CD14-positive monocyte (primary cell): ENCODE data around the gene GPC6. TPM values are rescaled to one million over a fixed set of nuclear protein-coding genes. Genes with fewer than 3 reads are reported as not detected.

ENCODE experiments used
- DNase-seq, 3 donors: peaks; one replicate each; pipeline ENCODE4 v3.0.0-alpha.2; 2011 to 2022
- H2AFZ ChIP-seq: 2 replicates; pipeline ENCODE4 v1.6.0; 2012; ENCODE audit warnings: mild to moderate bottlenecking, low read depth, low read length, inconsistent platforms; ENCODE audit not compliant: insufficient read depth, poor library complexity, severe bottlenecking
- H3K27ac ChIP-seq, 2 donors: 1 replicate in 1 of 2; 2 replicates in 1 of 2; pipeline ENCODE4 v1.5.1; 2012 to 2013; ENCODE audit warnings: low read length in 2 of 2, control low read depth in 1 of 2, inconsistent platforms in 1 of 2, low read depth in 1 of 2, mild to moderate bottlenecking in 1 of 2
- H3K27me3 ChIP-seq, 2 donors: one replicate each; pipeline versions ENCODE4 v1.6.0 to v1.6.1; 2011 to 2013; ENCODE audit warnings: low read length in 2 of 2; ENCODE audit not compliant: control insufficient read depth in 2 of 2, insufficient read depth in 2 of 2
- H3K36me3 ChIP-seq, 2 donors: replicated peaks in 1 of 2; 1 replicate in 1 of 2; 2 replicates in 1 of 2; pipeline versions ENCODE4 v1.5.1 to v1.6.1; 2012 to 2013; ENCODE audit warnings: low read length in 2 of 2, control low read depth in 1 of 2, inconsistent platforms in 1 of 2, mild to moderate bottlenecking in 1 of 2; ENCODE audit not compliant: insufficient read depth in 2 of 2, control insufficient read depth in 1 of 2
- H3K4me1 ChIP-seq, 2 donors: 1 replicate in 1 of 2; 2 replicates in 1 of 2; pipeline versions ENCODE4 v1.5.1 to v1.6.1; 2012 to 2013; ENCODE audit warnings: low read length in 2 of 2, control low read depth in 1 of 2, inconsistent platforms in 1 of 2, mild to moderate bottlenecking in 1 of 2, moderate library complexity in 1 of 2; ENCODE audit not compliant: insufficient read depth in 2 of 2, control insufficient read depth in 1 of 2
- H3K4me2 ChIP-seq: replicated peaks from 2 replicates; pipeline ENCODE3; 2012; ENCODE audit warnings: low read length, moderate library complexity, mild to moderate bottlenecking; ENCODE audit not compliant: poor library complexity, severe bottlenecking; ENCODE audit errors: extremely low read depth
- H3K4me3 ChIP-seq, 3 experiments: fragments of 200-600 bp in 1 of 3; sonication (generic) in 1 of 3; replicated peaks in 1 of 3; 1 replicate in 2 of 3; 2 replicates in 1 of 3; pipeline ENCODE4 v1.5.1; 2011 to 2013; ENCODE audit warnings: low read length in 3 of 3, mild to moderate bottlenecking in 3 of 3, control low read depth in 2 of 3, low read depth in 2 of 3, inconsistent platforms in 1 of 3, moderate library complexity in 1 of 3
- H3K79me2 ChIP-seq: 2 replicates; pipeline ENCODE4 v1.6.0; 2012; ENCODE audit warnings: mild to moderate bottlenecking, control low read depth, inconsistent platforms, low read length, moderate library complexity; ENCODE audit not compliant: insufficient read depth
- H3K9ac ChIP-seq: 2 replicates; pipeline ENCODE4 v1.6.0; 2017; ENCODE audit warnings: low read length, mild to moderate bottlenecking; ENCODE audit not compliant: insufficient read depth, poor library complexity, severe bottlenecking
- H3K9me3 ChIP-seq, 2 donors: replicated peaks in 1 of 2; 1 replicate in 1 of 2; 2 replicates in 1 of 2; pipeline versions ENCODE4 v1.5.1 to v1.6.1; 2012 to 2013; ENCODE audit warnings: low read length in 2 of 2, control low read depth in 1 of 2; ENCODE audit not compliant: control insufficient read depth in 1 of 2, insufficient read depth in 1 of 2
- H4K20me1 ChIP-seq: 2 replicates; pipeline ENCODE4 v1.6.0; 2012; ENCODE audit warnings: mild to moderate bottlenecking, low read length, control low read depth, moderate library complexity; ENCODE audit not compliant: insufficient read depth
- H3K27ac Mint-ChIP-seq, 7 donors: one replicate each; pipeline ENCODE4 v1.8.0; 2020; ENCODE audit warnings: mild to moderate bottlenecking in 7 of 7, mixed read lengths in 7 of 7, moderate library complexity in 6 of 7, inconsistent platforms in 2 of 7
- H3K27me3 Mint-ChIP-seq, 3 donors: one replicate each; pipeline ENCODE4 v1.8.0; 2021 to 2022; ENCODE audit warnings: low read depth in 3 of 3, mild to moderate bottlenecking in 3 of 3, mixed read lengths in 3 of 3, moderate library complexity in 3 of 3, inconsistent platforms in 1 of 3
- H3K36me3 Mint-ChIP-seq, 2 donors: one replicate each; pipeline ENCODE4 v1.8.0; 2020; ENCODE audit warnings: mixed read lengths in 2 of 2, inconsistent platforms in 1 of 2, mild to moderate bottlenecking in 1 of 2
- H3K4me1 Mint-ChIP-seq: one replicate; pipeline ENCODE4 v1.8.0; 2020; ENCODE audit warnings: mild to moderate bottlenecking, mixed read lengths
- H3K4me3 Mint-ChIP-seq, 2 donors: one replicate each; pipeline ENCODE4 v1.8.0; 2020; ENCODE audit warnings: mild to moderate bottlenecking in 2 of 2, mixed read lengths in 2 of 2, moderate library complexity in 1 of 2
- H3K9me3 Mint-ChIP-seq, 7 donors: one replicate each; pipeline ENCODE4 v1.8.0; 2020 to 2022; ENCODE audit warnings: mixed read lengths in 7 of 7, mild to moderate bottlenecking in 6 of 7, moderate library complexity in 6 of 7, inconsistent platforms in 2 of 7
- CTCF ChIP-seq: fragments of 200-600 bp; IDR thresholded peaks from one replicate; pipeline ENCODE4 v1.8.0; 2022; ENCODE audit warnings: antibody characterized with exemption, mild to moderate bottlenecking
- WGBS: methylation state at CpG from one replicate; pipeline ENCODE4 v1.1.5; 2013; ENCODE audit warnings: missing lambda C conversion rate; ENCODE audit not compliant: insufficient coverage; 5-methylcytosine and 5-hydroxymethylcytosine counted together
- intact Hi-C, 2 donors: fragments of 100-400 bp; cut with micrococcal nuclease; formaldehyde crosslinking; loops; one replicate each; pipeline versions ENCODE4 v1.15.0 to v1.15.1; 2023
- polyA plus RNA-seq, 3 donors: library from polyadenylated mRNA; depleted of rRNA in 1 of 3; unstranded in 2 of 3; stranded (reverse) in 1 of 3; fragments of 300-500 nt in 2 of 3; fragments of >200 nt in 1 of 3; fragmentation: Illumina TruSeq in 2 of 3; gene quantifications; 1 replicate in 2 of 3; 2 replicates in 1 of 3; pipeline ENCODE4 v1.2.3, GENCODE V29; 2012 to 2021

The GPC6 gene
- polyA plus RNA-seq, 3 donors, result not detected

GRCh38 chr13:93881411-93881810 is 654.8 kb downstream of the GPC6 start:
- Histone ChIP-seq H3K9me3 (peaks cover 4 to 6% of the 10 kb centered on the region in 2 donors), H3K9ac (no peak overlapping the region), H3K27ac (no peak overlapping the region), H3K4me2 (no peak overlapping the region), H3K36me3 (no peaks in the 10 kb centered on the region), H4K20me1 (no peaks in the 10 kb centered on the region), H2AFZ (no peak overlapping the region), H3K79me2 (no peaks in the 10 kb centered on the region), H3K27me3 (no peaks in the 10 kb centered on the region), H3K4me3 (no peak overlapping the region), H3K4me1 (no peaks in the 10 kb centered on the region)
- TF ChIP-seq CTCF, result no peak
- H3K4me1 Mint-ChIP-seq, result no peaks in the 10 kb centered on the region
- H3K9me3 Mint-ChIP-seq, result peaks cover 0 to 9% (median 2%) of the 10 kb centered on the region in 7 donors
- no CpG with 5 or more reads among the region's 2 CpGs for WGBS
- DNase-seq, result no peak
- no peak overlapping the region for H3K4me3 Mint-ChIP-seq
- no peaks in the 10 kb centered on the region for H3K27me3 Mint-ChIP-seq
- H3K27ac Mint-ChIP-seq, result no peak overlapping the region
- intact Hi-C loops, result no loop called here
- no peaks in the 10 kb centered on the region for H3K36me3 Mint-ChIP-seq

GRCh38 chr13:93882086-93882651 is 655.6 kb downstream of the GPC6 start:
- intact Hi-C loops, result no loop called here

More at GRCh38 chr13:93882086-93882651, 655.6 kb downstream of the GPC6 start:
- WGBS, result 100% methylated on average over 1 of the region's 6 CpGs
- Histone ChIP-seq H3K79me2 (no peaks in the 10 kb centered on the region), H3K9ac (no peak overlapping the region), H2AFZ (no peak overlapping the region), H3K9me3 (peaks cover 4 to 6% of the 10 kb centered on the region in 2 donors), H3K4me2 (no peak overlapping the region), H3K4me3 (no peak overlapping the region), H3K4me1 (no peaks in the 10 kb centered on the region), H3K27ac (no peak overlapping the region), H3K36me3 (no peaks in the 10 kb centered on the region), H4K20me1 (no peaks in the 10 kb centered on the region), H3K27me3 (no peaks in the 10 kb centered on the region)
- no peak overlapping the region for H3K4me3 Mint-ChIP-seq
- peaks cover 0 to 9% (median 2%) of the 10 kb centered on the region in 7 donors for H3K9me3 Mint-ChIP-seq
- H3K27me3 Mint-ChIP-seq, result no peaks in the 10 kb centered on the region
- TF ChIP-seq CTCF, result no peak
- DNase-seq, result no peak
- H3K27ac Mint-ChIP-seq, result no peak overlapping the region
- H3K36me3 Mint-ChIP-seq, result no peaks in the 10 kb centered on the region
- H3K4me1 Mint-ChIP-seq, result no peaks in the 10 kb centered on the region
